Measurements from ENCODE around the gene RRP15. TPM values are rescaled to one million over a fixed set of nuclear protein-coding genes. Genes with fewer than 3 reads are reported as not detected.

The RRP15 gene
- polyA plus RNA-seq, 1 experiment: 7.9 TPM

DNA sequence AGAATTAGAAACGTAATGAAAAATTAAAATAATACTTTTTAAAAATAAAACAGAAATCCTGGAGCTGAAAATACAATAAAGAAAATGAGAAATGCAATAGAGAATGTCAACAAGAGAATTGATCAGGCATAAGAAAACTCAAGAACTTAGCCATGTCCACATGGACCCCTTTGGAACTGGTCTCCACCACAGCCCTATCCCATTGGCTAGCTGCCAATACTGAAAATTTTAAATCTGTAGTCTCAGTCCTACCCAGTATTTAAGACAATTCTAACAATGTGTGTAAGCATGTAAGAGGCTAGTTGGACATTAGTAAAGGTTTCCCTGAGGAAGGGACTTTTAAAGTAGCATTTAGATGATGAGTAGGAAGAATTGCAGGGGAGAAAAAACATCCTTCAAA is 25.8 kb upstream of the RRP15 start:
- Histone ChIP-seq H3K27me3 (ENCODE audit: control insufficient read depth, insufficient read depth, low read length) (no peaks in the 10 kb centered on the region), H3K27ac (ENCODE audit: low read depth, low read length) (no peak overlapping the region), H3K4me3 (ENCODE audit: low read depth, low read length) (no peak overlapping the region), H3K9me3 (ENCODE audit: control insufficient read depth, insufficient read depth, low read length) (no peaks in the 10 kb centered on the region)
- CTCF ChIA-PET: interaction anchor here (0.6 kb wide), 1 partner anchor 22 kb away, joined by 4 read pairs; no protein-coding TSS in a partner anchor
- TF ChIP-seq, protein P1, sequence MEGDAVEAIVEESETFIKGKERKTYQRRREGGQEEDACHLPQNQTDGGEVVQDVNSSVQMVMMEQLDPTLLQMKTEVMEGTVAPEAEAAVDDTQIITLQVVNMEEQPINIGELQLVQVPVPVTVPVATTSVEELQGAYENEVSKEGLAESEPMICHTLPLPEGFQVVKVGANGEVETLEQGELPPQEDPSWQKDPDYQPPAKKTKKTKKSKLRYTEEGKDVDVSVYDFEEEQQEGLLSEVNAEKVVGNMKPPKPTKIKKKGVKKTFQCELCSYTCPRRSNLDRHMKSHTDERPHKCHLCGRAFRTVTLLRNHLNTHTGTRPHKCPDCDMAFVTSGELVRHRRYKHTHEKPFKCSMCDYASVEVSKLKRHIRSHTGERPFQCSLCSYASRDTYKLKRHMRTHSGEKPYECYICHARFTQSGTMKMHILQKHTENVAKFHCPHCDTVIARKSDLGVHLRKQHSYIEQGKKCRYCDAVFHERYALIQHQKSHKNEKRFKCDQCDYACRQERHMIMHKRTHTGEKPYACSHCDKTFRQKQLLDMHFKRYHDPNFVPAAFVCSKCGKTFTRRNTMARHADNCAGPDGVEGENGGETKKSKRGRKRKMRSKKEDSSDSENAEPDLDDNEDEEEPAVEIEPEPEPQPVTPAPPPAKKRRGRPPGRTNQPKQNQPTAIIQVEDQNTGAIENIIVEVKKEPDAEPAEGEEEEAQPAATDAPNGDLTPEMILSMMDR (IDR thresholded peaks at IDR 0.05; ENCODE audit: low read depth, low read length): no peak
- POLR2A ChIA-PET: no interaction called here
- DNase-seq (ENCODE audit: low read depth, low spot score): no peak

DNA sequence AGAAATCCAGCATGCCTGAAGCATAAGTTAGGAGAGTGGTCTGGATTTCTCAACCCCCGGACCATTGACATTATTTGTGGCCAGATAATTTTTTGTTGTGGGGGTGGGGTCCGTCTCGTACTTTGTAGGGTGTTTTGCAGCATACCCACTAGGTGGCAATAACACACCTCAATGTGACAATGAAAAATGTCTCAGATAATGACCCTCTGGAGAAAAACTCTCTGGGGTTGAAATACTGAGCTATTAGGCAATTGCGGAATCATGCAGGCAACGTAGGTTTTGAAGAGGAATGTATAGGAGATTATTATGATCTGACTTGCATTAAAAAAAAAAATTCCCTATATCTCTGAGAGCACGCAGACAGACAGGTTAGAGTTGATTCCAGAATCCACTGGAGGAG is 25.3 kb upstream of the RRP15 start:
- TF ChIP-seq, protein P1 (IDR thresholded peaks at IDR 0.05; ENCODE audit: low read depth, low read length): no peak
- Histone ChIP-seq H3K9me3 (ENCODE audit: control insufficient read depth, insufficient read depth, low read length) (no peaks in the 10 kb centered on the region), H3K4me3 (ENCODE audit: low read depth, low read length) (no peak overlapping the region), H3K27me3 (ENCODE audit: control insufficient read depth, insufficient read depth, low read length) (no peaks in the 10 kb centered on the region), H3K27ac (ENCODE audit: low read depth, low read length) (no peak overlapping the region)
- POLR2A ChIA-PET: no interaction called here
- no peak for DNase-seq (ENCODE audit: low read depth, low spot score)
- CTCF ChIA-PET: interaction anchor here (0.6 kb wide), 1 partner anchor 23 kb away, joined by 4 read pairs; no protein-coding TSS in a partner anchor

DNA sequence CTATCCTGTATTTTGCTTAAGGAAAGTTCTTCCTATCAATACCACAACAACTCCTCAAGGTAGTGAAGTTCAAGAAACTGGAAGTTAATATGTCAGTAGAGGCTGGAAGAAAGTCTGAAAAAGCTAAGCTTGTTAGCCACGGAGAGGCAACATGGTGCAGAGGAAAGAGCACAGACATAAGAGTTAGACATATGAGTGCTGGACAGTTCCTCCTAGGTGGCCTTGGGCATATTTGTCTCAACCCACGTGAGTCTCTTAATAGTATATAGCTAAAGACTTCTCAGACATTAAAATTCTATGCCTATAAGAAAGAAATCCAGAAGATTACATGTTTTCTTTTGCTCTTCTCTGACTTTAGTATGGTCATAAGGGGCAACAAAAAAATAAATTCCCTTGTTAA is 22.8 kb upstream of the RRP15 start:
- no peaks in the 10 kb centered on the region for H3K9me3 ChIP-seq (ENCODE audit: control insufficient read depth, insufficient read depth, low read length)
- no peak overlapping the region for H3K4me3 ChIP-seq (ENCODE audit: low read depth, low read length)
- TF ChIP-seq, protein P1 (IDR thresholded peaks at IDR 0.05; ENCODE audit: low read depth, low read length): no peak
- no peak for DNase-seq (ENCODE audit: low read depth, low spot score)
- CTCF ChIA-PET: no interaction called here
- H3K27me3 ChIP-seq (ENCODE audit: control insufficient read depth, insufficient read depth, low read length): no peaks in the 10 kb centered on the region
- no peak overlapping the region for H3K27ac ChIP-seq (ENCODE audit: low read depth, low read length)
- POLR2A ChIA-PET: no interaction called here

DNA sequence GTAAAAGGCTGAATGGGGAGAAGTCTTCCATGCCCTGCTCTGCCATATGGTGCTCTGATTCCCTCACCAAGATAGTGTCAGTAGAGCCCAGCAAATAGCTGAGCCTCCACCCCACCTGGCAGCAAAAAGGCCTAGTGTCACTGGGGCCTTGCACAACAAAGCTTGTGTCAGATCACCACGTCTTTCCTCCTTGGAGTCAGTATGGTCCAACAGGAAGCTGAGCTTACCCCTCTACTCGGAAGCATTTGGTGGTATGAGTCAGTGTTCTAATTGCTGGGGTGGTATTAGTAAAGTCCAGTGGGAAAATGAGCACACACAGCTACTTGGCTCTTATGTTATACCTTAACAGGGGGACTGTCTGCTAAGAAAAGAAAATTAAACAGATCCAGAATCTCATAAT is 18.7 kb upstream of the RRP15 start:
- ChIA-PET POLR2A (no interaction called here), CTCF (no interaction called here)
- Histone ChIP-seq H3K4me3 (ENCODE audit: low read depth, low read length) (no peak overlapping the region), H3K27me3 (ENCODE audit: control insufficient read depth, insufficient read depth, low read length) (no peaks in the 10 kb centered on the region), H3K9me3 (ENCODE audit: control insufficient read depth, insufficient read depth, low read length) (no peaks in the 10 kb centered on the region), H3K27ac (ENCODE audit: low read depth, low read length) (no peak overlapping the region)
- no peak for DNase-seq (ENCODE audit: low read depth, low spot score)
- TF ChIP-seq, protein P1 (IDR thresholded peaks at IDR 0.05; ENCODE audit: low read depth, low read length): no peak

DNA sequence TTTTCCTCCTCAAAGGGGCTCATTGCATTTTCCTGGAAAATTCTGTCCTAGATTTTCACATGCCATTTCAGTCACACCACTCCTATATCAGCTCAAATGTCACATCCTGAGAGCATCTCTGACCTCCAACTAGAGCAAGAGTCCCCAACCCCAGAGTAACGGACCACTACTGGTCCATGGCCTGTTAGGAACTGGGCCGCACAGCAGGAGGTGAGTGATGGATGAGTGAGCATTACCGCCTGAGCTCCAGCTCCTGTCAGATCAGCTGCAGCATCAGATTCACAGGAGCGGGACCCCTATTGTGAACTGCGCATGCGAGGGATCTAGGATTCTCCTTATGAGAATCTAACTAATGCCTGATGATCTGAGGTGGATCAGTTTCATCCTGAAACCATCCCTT is 12.7 kb upstream of the RRP15 start:
- TF ChIP-seq, protein P1 (IDR thresholded peaks at IDR 0.05; ENCODE audit: low read depth, low read length): no peak
- ChIA-PET CTCF (no interaction called here), POLR2A (no interaction called here)
- no peak overlapping the region for H3K4me3 ChIP-seq (ENCODE audit: low read depth, low read length)
- DNase-seq (ENCODE audit: low read depth, low spot score): no peak
- H3K27ac ChIP-seq (ENCODE audit: low read depth, low read length): no peak overlapping the region
- H3K27me3 ChIP-seq (ENCODE audit: control insufficient read depth, insufficient read depth, low read length): peaks cover 8% of the 10 kb centered on the region
- H3K9me3 ChIP-seq (ENCODE audit: control insufficient read depth, insufficient read depth, low read length): no peaks in the 10 kb centered on the region
